HCT116 (cell line): ENCODE measurements around the gene MAPKAPK3.

ENCODE experiments used
- CBX3 ChIP-seq: IDR thresholded peaks from 2 replicates; pipeline ENCODE4 v1.6.1; 2012; ENCODE audit warnings: low read depth
- CTCF ChIP-seq, 3 experiments: fragments of 200-600 bp in 1 of 3; sonication (generic) in 1 of 3; IDR thresholded peaks in 2 of 3; conservative IDR thresholded peaks in 1 of 3; 2 replicates each; pipeline ENCODE4 v1.5.1; 2012 to 2017; ENCODE audit warnings: low read depth in 2 of 3, low read length in 2 of 3, antibody characterized with exemption in 1 of 3, borderline replicate concordance in 1 of 3, control low read depth in 1 of 3, mild to moderate bottlenecking in 1 of 3, mixed read lengths in 1 of 3, mixed run types in 1 of 3, moderate library complexity in 1 of 3; ENCODE audit not compliant: insufficient read depth in 1 of 3
- EGR1 ChIP-seq: IDR thresholded peaks from 2 replicates; pipeline ENCODE4 v1.6.1; 2012; ENCODE audit warnings: low read depth
- EZH2 ChIP-seq: fragments of 200-600 bp; sonication (generic); IDR thresholded peaks from 2 replicates; pipeline ENCODE4 v1.6.1; 2017; ENCODE audit warnings: antibody characterized with exemption, mixed run types
- EZH2phosphoT487 ChIP-seq: fragments of 200-600 bp; IDR thresholded peaks from 2 replicates; pipeline ENCODE4 v1.6.1; 2018; ENCODE audit warnings: antibody characterized with exemption, borderline replicate concordance
- POLR2A ChIP-seq: IDR thresholded peaks from 2 replicates; pipeline ENCODE4 v1.7.0; 2011; ENCODE audit warnings: borderline replicate concordance; ENCODE audit not compliant: insufficient read depth, insufficient read length; ENCODE audit errors: extremely low read depth
- POLR2AphosphoS5 ChIP-seq: IDR thresholded peaks from 2 replicates; pipeline ENCODE4 v1.6.1; 2011; ENCODE audit warnings: mild to moderate bottlenecking, low read depth, low read length, moderate library complexity
- RAD21 ChIP-seq: IDR thresholded peaks from 2 replicates; pipeline ENCODE4 v1.6.1; 2012; ENCODE audit warnings: low read depth, mild to moderate bottlenecking
- SIN3A ChIP-seq: IDR thresholded peaks from 2 replicates; pipeline ENCODE4 v1.6.1; 2012; ENCODE audit warnings: low read depth
- SP1 ChIP-seq: IDR thresholded peaks from 2 replicates; pipeline ENCODE4 v1.6.1; 2012; ENCODE audit warnings: low read depth
- SRF ChIP-seq: IDR thresholded peaks from 2 replicates; pipeline ENCODE4 v1.6.1; 2012; ENCODE audit warnings: low read depth
- TF ChIP-seq, protein P1 (sequence below): IDR thresholded peaks from 2 replicates; pipeline ENCODE4 v1.6.1; 2012
- TF ChIP-seq, protein P2 (sequence below): IDR thresholded peaks from 2 replicates; pipeline ENCODE4 v1.6.1; 2012

GRCh38 chr3:50573566-50574443 lies 43.1 kb upstream of the MAPKAPK3 start:
- 0 out of 6 replicates have a peak, but pooled peaks of 1 of the 3 experiments have one; percentile 8 for TF ChIP-seq CTCF (IDR thresholded peaks at IDR 0.05 in 2 of 3, conservative IDR thresholded peaks at IDR 0.05 in 1 of 3; ENCODE audit: borderline replicate concordance in 1 of 3, insufficient read depth in 1 of 3, low read depth in 2 of 3, low read length in 2 of 3)
- TF ChIP-seq POLR2A: no peak
- TF ChIP-seq SRF: no peak
- no peak for TF ChIP-seq CBX3
- TF ChIP-seq, protein P1, sequence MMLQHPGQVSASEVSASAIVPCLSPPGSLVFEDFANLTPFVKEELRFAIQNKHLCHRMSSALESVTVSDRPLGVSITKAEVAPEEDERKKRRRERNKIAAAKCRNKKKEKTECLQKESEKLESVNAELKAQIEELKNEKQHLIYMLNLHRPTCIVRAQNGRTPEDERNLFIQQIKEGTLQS: no peak
- TF ChIP-seq SIN3A: no peak
- no peak for TF ChIP-seq POLR2AphosphoS5
- TF ChIP-seq EZH2phosphoT487: no peak
- no peak for TF ChIP-seq EGR1
- TF ChIP-seq, protein P2, sequence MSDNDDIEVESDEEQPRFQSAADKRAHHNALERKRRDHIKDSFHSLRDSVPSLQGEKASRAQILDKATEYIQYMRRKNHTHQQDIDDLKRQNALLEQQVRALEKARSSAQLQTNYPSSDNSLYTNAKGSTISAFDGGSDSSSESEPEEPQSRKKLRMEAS: no peak
- no peak for TF ChIP-seq SP1
- TF ChIP-seq EZH2: no peak
- no peak for TF ChIP-seq RAD21
